ENCODE results near the gene PCDHA9. TPM values are rescaled to one million over a fixed set of nuclear protein-coding genes. Genes with fewer than 3 reads are reported as not detected.
"Not testable (repeated sequence)": the region's sequence is repeated elsewhere in the genome, so short reads cannot be mapped to it uniquely, and the experiment has no call there.

Gene PCDHA9
- total and polyA plus RNA-seq, 12 donors: 0.04 to 0.39 (median 0.18) TPM; not detected in 5

DNA sequence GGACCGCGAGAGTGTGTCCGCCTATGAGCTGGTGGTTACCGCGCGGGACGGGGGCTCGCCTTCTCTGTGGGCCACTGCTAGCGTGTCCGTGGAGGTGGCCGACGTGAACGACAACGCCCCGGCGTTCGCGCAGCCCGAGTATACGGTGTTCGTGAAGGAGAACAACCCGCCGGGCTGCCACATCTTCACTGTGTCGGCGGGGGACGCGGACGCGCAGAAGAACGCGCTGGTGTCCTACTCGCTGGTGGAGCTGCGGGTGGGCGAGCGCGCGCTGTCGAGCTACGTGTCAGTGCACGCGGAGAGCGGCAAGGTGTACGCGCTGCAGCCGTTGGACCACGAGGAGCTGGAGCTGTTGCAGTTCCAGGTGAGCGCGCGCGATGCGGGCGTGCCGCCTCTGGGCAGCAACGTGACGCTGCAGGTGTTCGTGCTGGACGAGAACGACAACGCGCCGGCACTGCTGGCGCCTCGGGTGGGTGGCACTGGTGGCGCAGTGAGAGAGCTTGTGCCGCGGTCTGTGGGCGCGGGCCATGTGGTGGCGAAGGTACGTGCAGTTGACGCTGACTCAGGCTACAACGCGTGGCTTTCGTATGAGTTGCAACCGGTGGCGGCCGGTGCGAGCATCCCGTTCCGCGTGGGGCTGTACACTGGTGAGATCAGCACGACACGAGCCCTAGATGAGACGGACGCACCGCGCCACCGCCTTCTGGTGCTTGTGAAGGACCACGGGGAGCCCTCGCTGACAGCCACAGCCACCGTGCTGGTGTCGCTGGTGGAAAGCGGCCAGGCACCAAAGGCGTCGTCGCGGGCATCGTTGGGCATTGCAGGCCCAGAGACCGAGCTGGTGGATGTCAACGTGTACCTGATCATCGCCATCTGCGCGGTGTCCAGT is 12.3 kb upstream of the PCDHA9 start:
- Histone ChIP-seq H3K27ac (no peak overlapping the region), H3K36me3 (replicated peaks in 1 of 2) (no peaks in the 10 kb centered on the region), H3K4me3 (no peak overlapping the region), H3K4me1 (replicated peaks in 1 of 2) (no peaks in the 10 kb centered on the region), H3K9me3 (replicated peaks in 1 of 3) (no peaks in the 10 kb centered on the region), H3K27me3 (peaks cover 21% of the 10 kb centered on the region)
- no peak for TF ChIP-seq POLR2A (IDR thresholded peaks at IDR 0.05)
- WGBS, 4 donors: 32 to 49% (median 38%) methylated on average over 24 to 103 of the region's 103 CpGs
- no peak for DNase-seq
- intact Hi-C loops (cut with DNase I): no loop called here

DNA sequence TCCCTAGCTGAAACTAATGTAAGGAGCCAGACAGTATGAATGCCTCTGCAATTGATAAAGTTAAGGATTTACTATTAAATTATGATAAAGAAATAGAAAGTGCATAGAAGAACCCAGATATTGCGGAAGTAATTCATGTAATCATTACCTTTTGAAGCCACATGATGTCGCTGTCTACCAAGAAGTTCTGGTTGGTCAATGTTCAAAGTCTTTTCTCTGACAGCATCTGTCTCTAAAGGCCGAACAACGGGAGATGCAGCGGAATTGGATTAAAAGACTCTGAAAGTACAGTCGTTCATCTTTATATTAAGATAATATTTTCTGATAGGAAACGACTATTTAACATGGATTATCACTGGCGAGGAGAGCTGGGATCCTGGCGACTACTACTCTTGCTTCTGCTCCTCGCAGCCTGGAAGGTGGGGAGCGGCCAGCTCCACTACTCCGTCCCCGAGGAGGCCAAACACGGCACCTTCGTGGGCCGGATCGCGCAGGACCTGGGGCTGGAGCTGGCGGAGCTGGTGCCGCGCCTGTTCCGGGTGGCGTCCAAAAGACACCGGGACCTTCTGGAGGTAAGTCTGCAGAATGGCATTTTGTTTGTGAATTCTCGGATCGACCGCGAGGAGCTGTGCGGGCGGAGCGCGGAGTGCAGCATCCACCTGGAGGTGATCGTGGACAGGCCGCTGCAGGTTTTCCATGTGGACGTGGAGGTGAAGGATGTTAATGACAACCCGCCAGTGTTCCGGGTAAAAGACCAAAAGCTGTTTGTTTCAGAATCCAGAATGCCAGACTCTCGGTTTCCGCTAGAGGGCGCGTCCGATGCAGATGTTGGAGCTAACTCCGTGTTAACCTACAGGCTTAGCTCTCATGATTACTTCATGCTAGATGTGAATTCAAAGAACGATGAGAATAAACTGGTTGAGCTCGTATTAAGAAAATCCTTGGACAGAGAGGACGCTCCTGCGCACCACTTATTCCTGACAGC is 6.9 kb upstream of the PCDHA9 start, which contains the start of gene PCDHA8:
Gene PCDHA8, plus strand, starts transcription at position 210 of the 985 bp plus-strand sequence. Its CDS starts 135 bp downstream, at position 345.
- DNase-seq: no peak
- no peaks in the 10 kb centered on the region for H3K4me1 ChIP-seq (replicated peaks in 1 of 2)
- no peaks in the 10 kb centered on the region for H3K36me3 ChIP-seq (replicated peaks in 1 of 2)
- no peak for TF ChIP-seq POLR2A (IDR thresholded peaks at IDR 0.05)
- TF ChIP-seq, protein P1, sequence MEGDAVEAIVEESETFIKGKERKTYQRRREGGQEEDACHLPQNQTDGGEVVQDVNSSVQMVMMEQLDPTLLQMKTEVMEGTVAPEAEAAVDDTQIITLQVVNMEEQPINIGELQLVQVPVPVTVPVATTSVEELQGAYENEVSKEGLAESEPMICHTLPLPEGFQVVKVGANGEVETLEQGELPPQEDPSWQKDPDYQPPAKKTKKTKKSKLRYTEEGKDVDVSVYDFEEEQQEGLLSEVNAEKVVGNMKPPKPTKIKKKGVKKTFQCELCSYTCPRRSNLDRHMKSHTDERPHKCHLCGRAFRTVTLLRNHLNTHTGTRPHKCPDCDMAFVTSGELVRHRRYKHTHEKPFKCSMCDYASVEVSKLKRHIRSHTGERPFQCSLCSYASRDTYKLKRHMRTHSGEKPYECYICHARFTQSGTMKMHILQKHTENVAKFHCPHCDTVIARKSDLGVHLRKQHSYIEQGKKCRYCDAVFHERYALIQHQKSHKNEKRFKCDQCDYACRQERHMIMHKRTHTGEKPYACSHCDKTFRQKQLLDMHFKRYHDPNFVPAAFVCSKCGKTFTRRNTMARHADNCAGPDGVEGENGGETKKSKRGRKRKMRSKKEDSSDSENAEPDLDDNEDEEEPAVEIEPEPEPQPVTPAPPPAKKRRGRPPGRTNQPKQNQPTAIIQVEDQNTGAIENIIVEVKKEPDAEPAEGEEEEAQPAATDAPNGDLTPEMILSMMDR (IDR thresholded peaks at IDR 0.05): no peak
- H3K9me3 ChIP-seq (replicated peaks in 1 of 3): peaks cover 0 to 13% (median 0%) of the 10 kb centered on the region in 3 donors
- H3K4me3 ChIP-seq: peak within 1 kb of the TSS in 1 of 4 donors; percentile 23
- 13 to 26% (median 21%) methylated on average over 19 to 47 of the region's 47 CpGs for WGBS, 4 donors
- H3K27me3 ChIP-seq: peaks cover 5% of the 10 kb centered on the region
- no peak within 1 kb of the TSS for H3K27ac ChIP-seq
- intact Hi-C loops (cut with DNase I): no loop called here

DNA sequence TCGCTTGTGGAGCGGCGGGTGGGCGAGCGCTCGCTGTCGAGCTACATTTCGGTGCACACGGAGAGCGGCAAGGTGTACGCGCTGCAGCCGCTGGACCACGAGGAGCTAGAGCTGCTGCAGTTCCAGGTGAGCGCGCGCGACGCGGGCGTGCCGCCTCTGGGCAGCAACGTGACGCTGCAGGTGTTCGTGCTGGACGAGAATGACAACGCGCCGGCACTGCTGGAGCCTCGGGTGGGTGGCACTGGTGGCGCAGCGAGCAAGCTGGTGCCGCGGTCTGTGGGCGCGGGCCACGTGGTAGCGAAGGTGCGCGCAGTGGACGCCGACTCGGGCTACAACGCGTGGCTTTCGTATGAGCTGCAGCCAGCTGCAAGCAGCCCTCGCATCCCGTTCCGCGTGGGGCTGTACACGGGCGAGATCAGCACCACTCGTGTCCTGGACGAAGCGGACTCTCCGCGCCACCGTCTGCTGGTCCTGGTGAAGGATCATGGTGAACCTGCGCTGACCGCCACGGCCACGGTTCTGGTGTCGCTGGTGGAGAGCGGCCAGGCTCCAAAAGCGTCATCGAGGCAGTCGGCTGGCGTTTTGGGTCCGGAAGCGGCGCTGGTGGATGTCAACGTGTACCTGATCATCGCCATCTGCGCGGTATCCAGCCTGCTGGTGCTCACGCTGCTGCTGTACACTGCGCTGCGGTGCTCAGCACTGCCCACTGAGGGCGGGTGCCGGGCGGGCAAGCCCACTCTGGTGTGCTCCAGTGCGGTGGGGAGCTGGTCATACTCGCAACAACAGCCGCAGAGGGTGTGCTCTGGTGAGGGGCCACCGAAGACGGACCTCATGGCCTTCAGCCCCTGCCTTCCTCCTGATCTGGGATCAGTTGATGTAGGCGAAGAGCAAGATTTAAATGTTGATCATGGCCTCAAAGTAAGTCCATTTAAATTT is 5.1 kb upstream of the PCDHA9 start:
- Histone ChIP-seq H3K4me3 (no peak overlapping the region), H3K27ac (no peak overlapping the region), H3K4me1 (replicated peaks in 1 of 2) (no peaks in the 10 kb centered on the region), H3K27me3 (peaks cover under 1% of the 10 kb centered on the region), H3K36me3 (replicated peaks in 1 of 2) (no peaks in the 10 kb centered on the region), H3K9me3 (replicated peaks in 1 of 3) (peaks cover 0 to 16% (median 0%) of the 10 kb centered on the region in 3 donors)
- intact Hi-C loops (cut with DNase I): no loop called here
- TF ChIP-seq POLR2A (IDR thresholded peaks at IDR 0.05): no peak
- TF ChIP-seq, protein P1 (IDR thresholded peaks at IDR 0.05): no peak
- DNase-seq: no peak
- WGBS, 4 donors: 35 to 49% (median 38%) methylated on average over 7 to 87 of the region's 87 CpGs; no CpG with 5 or more reads in 1 of the 4 donors

DNA sequence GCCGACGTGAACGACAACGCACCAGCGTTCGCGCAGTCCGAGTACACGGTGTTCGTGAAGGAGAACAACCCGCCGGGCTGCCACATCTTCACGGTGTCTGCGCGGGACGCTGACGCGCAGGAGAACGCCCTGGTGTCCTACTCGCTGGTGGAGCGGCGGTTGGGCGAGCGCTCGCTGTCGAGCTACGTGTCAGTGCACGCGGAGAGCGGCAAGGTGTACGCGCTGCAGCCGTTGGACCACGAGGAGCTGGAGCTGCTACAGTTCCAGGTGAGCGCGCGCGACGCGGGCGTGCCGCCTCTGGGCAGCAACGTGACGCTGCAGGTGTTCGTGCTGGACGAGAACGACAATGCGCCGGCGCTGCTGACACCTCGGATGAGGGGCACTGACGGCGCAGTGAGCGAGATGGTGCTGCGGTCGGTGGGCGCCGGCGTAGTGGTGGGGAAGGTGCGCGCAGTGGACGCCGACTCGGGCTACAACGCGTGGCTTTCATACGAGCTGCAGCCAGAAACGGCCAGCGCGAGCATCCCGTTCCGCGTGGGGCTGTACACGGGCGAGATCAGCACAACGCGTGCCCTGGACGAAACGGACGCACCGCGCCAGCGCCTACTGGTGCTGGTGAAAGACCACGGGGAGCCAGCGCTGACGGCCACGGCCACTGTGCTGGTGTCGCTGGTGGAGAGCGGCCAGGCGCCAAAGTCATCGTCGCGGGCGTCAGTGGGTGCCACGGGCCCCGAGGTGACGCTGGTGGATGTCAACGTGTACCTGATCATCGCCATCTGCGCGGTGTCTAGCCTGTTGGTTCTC is 1.9 kb downstream of the PCDHA9 start:
- intact Hi-C loops (cut with DNase I); H3K27ac ChIP-seq; H3K9me3 ChIP-seq (replicated peaks in 1 of 3); H3K36me3 ChIP-seq (replicated peaks in 1 of 2); DNase-seq; H3K27me3 ChIP-seq; H3K4me1 ChIP-seq (replicated peaks in 1 of 2); H3K4me3 ChIP-seq: not testable (repeated sequence)
- WGBS, 4 donors: 34 to 55% (median 41%) methylated on average over 44 to 101 of the region's 101 CpGs; no CpG with 5 or more reads in 1 of the 4 donors
